Panc1 (cell line): Measurements from ENCODE around the gene CALCR. TPM values are rescaled to one million over a fixed set of nuclear protein-coding genes. Genes with fewer than 3 reads are reported as not detected.

Experiments
- ATAC-seq: fragments of 200-7000 bp; cut with Tn5 transposase; 2 replicates; pipeline ENCODE4 v1.9.1; 2020; ENCODE audit warnings: mild to moderate bottlenecking, moderate library complexity
- BruUV-seq: library from RNA; stranded (reverse); fragments of 400-500 nt; replicated peaks from 2 replicates; lab custom pipeline; 2021; lab: Mats Ljungman, UMichigan
- CTCF ChIA-PET: fragments of 300-600 bp; sonication (Branson Sonifier 250); formaldehyde crosslinking; loops from one replicate; lab custom pipeline; 2022; ENCODE audit warnings: antibody characterized with exemption; lab: Charles Lee
- POLR2A ChIA-PET: fragments of 300-600 bp; sonication (Branson Sonifier 250); formaldehyde crosslinking; loops from one replicate; lab custom pipeline; 2022; ENCODE audit warnings: antibody characterized with exemption; lab: Charles Lee
- DNase-seq: peaks from one replicate; pipeline ENCODE4 v3.0.0-alpha.2; 2010; ENCODE audit warnings: low read depth, low spot score
- H3K27ac ChIP-seq: 2 replicates; pipeline ENCODE4 v1.5.1; 2011; ENCODE audit warnings: mild to moderate bottlenecking, low read length, inconsistent platforms
- H3K27me3 ChIP-seq: fragments of 200-500 bp; sonication (Bioruptor generic); 2 replicates; pipeline ENCODE4 v1.6.0; 2014; ENCODE audit warnings: low read length, inconsistent platforms; ENCODE audit not compliant: control insufficient read depth, insufficient read depth
- H3K36me3 ChIP-seq: fragments of 200-500 bp; sonication (Bioruptor generic); 2 replicates; pipeline ENCODE4 v1.5.1; 2014; ENCODE audit warnings: inconsistent platforms, mild to moderate bottlenecking, low read length, moderate library complexity; ENCODE audit not compliant: control insufficient read depth, insufficient read depth
- H3K4me1 ChIP-seq: 2 replicates; pipeline ENCODE4 v1.5.1; 2011; ENCODE audit warnings: inconsistent platforms, mild to moderate bottlenecking, low read length, moderate library complexity; ENCODE audit not compliant: control insufficient read depth, insufficient read depth
- H3K4me3 ChIP-seq, 2 experiments: 2 replicates each; pipeline ENCODE4 v1.5.1; 2011 to 2012; ENCODE audit warnings: low read depth in 2 of 2, low read length in 2 of 2, mild to moderate bottlenecking in 2 of 2, inconsistent platforms in 1 of 2, moderate library complexity in 1 of 2
- H3K9me3 ChIP-seq: fragments of 200-500 bp; sonication (Bioruptor generic); 2 replicates; pipeline ENCODE4 v1.5.1; 2014; ENCODE audit warnings: low read depth, mild to moderate bottlenecking, inconsistent platforms, low read length, moderate library complexity; ENCODE audit not compliant: control insufficient read depth, insufficient read depth
- CTCF ChIP-seq: fragments of 450-650 bp; IDR thresholded peaks from 2 replicates; pipeline ENCODE4 v1.5.1; 2017; ENCODE audit warnings: mild to moderate bottlenecking
- POLR2AphosphoS5 ChIP-seq: IDR thresholded peaks from 2 replicates; pipeline ENCODE4 v1.6.1; 2012; ENCODE audit warnings: mild to moderate bottlenecking, low read depth, low read length, moderate library complexity
- REST ChIP-seq, 2 experiments: IDR thresholded peaks; 2 replicates each; pipeline ENCODE4 v1.6.1; 2011 to 2012; ENCODE audit warnings: low read depth in 2 of 2, control low read depth in 1 of 2, low read length in 1 of 2, mild to moderate bottlenecking in 1 of 2, moderate library complexity in 1 of 2; ENCODE audit not compliant: insufficient read depth in 1 of 2
- SIN3A ChIP-seq: IDR thresholded peaks from 2 replicates; pipeline ENCODE4 v1.6.1; 2012; ENCODE audit warnings: low read depth, mild to moderate bottlenecking, low read length, moderate library complexity, borderline replicate concordance; ENCODE audit not compliant: insufficient read depth
- TCF7L2 ChIP-seq: IDR thresholded peaks from 2 replicates; pipeline ENCODE4 v1.6.1; 2011; ENCODE audit warnings: mild to moderate bottlenecking, low read depth, low read length, inconsistent platforms
- in situ Hi-C: cut with HindIII; loops from 2 replicates; pipeline ENCODE4 v1.10.0; 2016; ENCODE audit warnings: low sequenced_read_pairs, low pct_unique_long_range_greater_than_20kb
- intact Hi-C: fragments of 100-400 bp; cut with micrococcal nuclease; formaldehyde crosslinking; loops from one replicate; pipeline ENCODE4 v1.10.0; 2022; ENCODE audit not compliant: unreplicated experiment
- microRNA-seq: library from miRNA; unstranded; fragments of <30 nt; microRNA quantifications from one replicate; pipeline ENCODE4 v1.1.0, GENCODE V29; 2020; ENCODE audit not compliant: unreplicated experiment
- total RNA-seq: library from RNA; stranded (reverse); gene quantifications from one replicate; pipeline ENCODE4 v1.2.1, GENCODE V29; 2021; ENCODE audit not compliant: unreplicated experiment

The CALCR gene
- total RNA-seq, 1 experiment from 2014 or later = 0.10 TPM

GRCh38 chr7:93375603-93376002 is 198.9 kb downstream of the CALCR start:
- ChIA-PET POLR2A (no interaction called here), CTCF (no interaction called here)
- intact Hi-C loops (loop anchor here (10.0 kb wide), 1 partner anchor 131 kb away; no protein-coding TSS in a partner anchor), in situ Hi-C loops (no loop called here)
- no peaks in the 10 kb centered on the region for H3K9me3 ChIP-seq
- H3K36me3 ChIP-seq = no peaks in the 10 kb centered on the region
- H3K4me3 ChIP-seq = no peak overlapping the region
- H3K4me1 ChIP-seq = no peaks in the 10 kb centered on the region
- DNase-seq = no peak
- H3K27me3 ChIP-seq = peaks cover 4% of the 10 kb centered on the region; the same call in 1 of the 2 replicates
- no TSS peak for BruUV-seq
- ATAC-seq = no peak
- no peak for TF ChIP-seq CTCF
- TF ChIP-seq TCF7L2 = no peak
- TF ChIP-seq REST (IDR thresholded peaks at IDR 0.05; ENCODE audit: insufficient read depth in 1 of 2, low read depth in 2 of 2, low read length in 1 of 2) = no peak
- TF ChIP-seq SIN3A = no peak
- no peak for TF ChIP-seq POLR2AphosphoS5
- no peak overlapping the region for H3K27ac ChIP-seq

Small RNAs within 50 kb of the gene (microRNA-seq; reads per million reads assigned to microRNA genes)
- not detected for gene MIR489
- not detected for gene MIR653
